Choroid plexus epithelial cell (primary cell): ENCODE results near the gene UGT1A10.
"Not testable (repeated sequence)": the region's sequence is repeated elsewhere in the genome, so short reads cannot be mapped to it uniquely, and the experiment has no call there.

Experiments
- DNase-seq: peaks from one replicate; pipeline ENCODE4 v3.0.0-alpha.2; 2010; ENCODE audit warnings: low read depth
- H3K4me3 ChIP-seq: 2 replicates; pipeline ENCODE4 v1.5.1; 2011; ENCODE audit warnings: low read depth, mild to moderate bottlenecking, control low read depth, low read length, moderate library complexity
- CTCF ChIP-seq: conservative IDR thresholded peaks from 2 replicates; pipeline ENCODE4 v1.5.1; 2011; ENCODE audit warnings: low read depth, mild to moderate bottlenecking, control low read depth, inconsistent platforms, low read length, moderate library complexity

UGT1A10 gene

GRCh38 chr2:233636306-233636705 lies at the start of gene UGT1A10:
UGT1A10 (plus strand) TSS chr2:233636448; CDS start chr2:233636523, 75 bp downstream.
- H3K4me3 ChIP-seq, DNase-seq: not testable (repeated sequence)

GRCh38 chr2:233588400-233588799 lies 47.8 kb upstream of the UGT1A10 start:
- no peak overlapping the region for H3K4me3 ChIP-seq
- no peak for DNase-seq
- no peak for TF ChIP-seq CTCF

DNA sequence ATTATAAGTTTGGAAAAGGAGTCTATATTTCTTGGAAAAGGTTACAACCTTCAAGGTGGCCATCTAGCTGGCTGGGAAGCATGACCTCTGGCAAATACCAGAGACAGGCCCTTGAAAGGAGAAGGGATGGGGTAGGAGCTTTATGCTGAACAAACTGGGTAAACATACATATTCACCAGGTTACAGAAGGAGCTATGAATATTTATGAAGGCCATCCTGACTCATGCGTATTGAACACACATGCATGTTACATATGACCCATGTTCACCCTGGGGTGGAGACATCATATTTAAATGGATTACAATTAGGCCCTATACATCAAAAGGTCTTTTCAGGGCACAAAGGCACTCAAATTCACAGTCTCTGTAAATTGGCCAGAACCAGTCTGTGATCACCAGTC lies 43.5 kb upstream of the UGT1A10 start:
- DNase-seq, H3K4me3 ChIP-seq: not testable (repeated sequence)

DNA sequence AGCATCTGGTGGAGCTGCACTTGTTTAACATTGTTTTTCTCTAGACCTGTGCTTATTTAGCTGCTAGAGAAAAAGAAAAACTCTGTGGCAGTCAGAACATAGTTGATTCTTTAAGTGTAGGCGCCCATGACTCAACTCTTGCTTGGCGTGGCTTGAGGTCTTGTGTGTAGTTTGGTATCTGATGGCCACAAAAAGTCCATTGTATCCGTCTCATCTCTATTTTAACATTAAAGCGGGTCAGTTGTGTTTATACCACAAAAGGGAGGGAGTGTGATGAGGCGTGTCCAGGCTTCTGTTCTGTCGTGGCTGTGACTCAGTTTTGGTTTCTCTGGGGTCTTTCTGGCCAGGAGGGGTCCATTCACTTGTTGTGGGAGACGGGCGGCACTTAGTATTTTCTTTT lies 43.0 kb upstream of the UGT1A10 start:
- H3K4me3 ChIP-seq = no peak overlapping the region
- no peak for TF ChIP-seq CTCF
- no peak for DNase-seq

- no peak for DNase-seq
- no peak overlapping the region for H3K4me3 ChIP-seq
- no peak for TF ChIP-seq CTCF
Measured at GRCh38 chr2:233597522-233597921, 38.7 kb upstream of the UGT1A10 start.

DNA sequence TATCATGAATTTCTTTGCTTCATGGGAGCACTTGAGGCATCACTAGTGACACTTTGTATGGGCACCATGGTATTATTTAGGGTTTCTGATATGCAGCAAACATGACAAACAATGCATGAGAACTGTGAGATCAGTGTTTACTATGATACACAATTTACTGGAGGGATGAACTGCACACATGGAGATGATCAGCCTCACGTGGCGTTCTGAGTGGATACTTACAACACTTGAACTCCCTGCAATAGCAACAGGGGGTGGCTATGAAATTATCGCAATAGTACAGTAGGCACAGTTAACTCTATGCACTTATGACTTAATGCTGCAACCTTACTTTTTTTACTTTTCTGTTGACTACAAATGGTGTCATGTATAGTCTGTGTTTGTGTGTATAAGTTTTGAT lies 37.3 kb upstream of the UGT1A10 start:
- no peak overlapping the region for H3K4me3 ChIP-seq
- TF ChIP-seq CTCF = no peak
- DNase-seq = peak; percentile 43

DNA sequence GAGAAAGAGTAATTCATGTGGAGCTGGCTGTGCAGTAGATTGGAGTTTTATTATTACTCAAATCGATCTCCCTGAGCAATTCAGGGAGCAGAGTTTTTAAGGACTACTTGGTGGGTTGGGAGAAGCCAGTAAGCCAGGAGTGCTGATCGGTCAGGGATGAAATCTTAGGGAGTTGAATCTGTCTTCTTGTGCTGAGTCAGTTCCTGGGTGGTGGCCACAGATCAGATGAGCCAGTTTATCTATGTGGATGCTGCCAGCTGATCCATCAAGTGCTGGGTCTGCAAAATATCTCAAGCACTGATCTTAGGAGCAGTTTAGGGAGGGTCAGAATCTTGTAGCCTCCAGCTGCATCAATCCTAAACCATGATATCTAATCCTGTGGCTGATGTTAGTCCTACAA lies 35.9 kb upstream of the UGT1A10 start:
- DNase-seq = peak; percentile 5
- no peak for TF ChIP-seq CTCF
- H3K4me3 ChIP-seq = no peak overlapping the region

- no peak for TF ChIP-seq CTCF
- DNase-seq = no peak
- H3K4me3 ChIP-seq = no peak overlapping the region
Measured at GRCh38 chr2:233602076-233602475, 34.2 kb upstream of the UGT1A10 start.
